ENCODE results near the gene LMTK3. TPM values are rescaled to one million over a fixed set of nuclear protein-coding genes. Genes with fewer than 3 reads are reported as not detected.

The LMTK3 gene
- total and polyA plus RNA-seq, 2 of the 13 experiments (the other 11 are each of a cell fraction or from before 2014, with no cell fraction given) = 0.18 to 0.29 TPM

- TF ChIP-seq ZFP91 (CRISPR knock-in tag; IDR thresholded peaks at IDR 0.05; ENCODE audit: borderline replicate concordance) (peak; percentile 92), SOX6 (IDR thresholded peaks at IDR 0.05) (no peak), SOX6 (CRISPR knock-in tag; IDR thresholded peaks at IDR 0.05) (peak; percentile 86), MBD4 (IDR thresholded peaks at IDR 0.05; ENCODE audit: borderline replicate concordance, low read length) (no peak), NBN (conservative IDR thresholded peaks at IDR 0.05) (no peak), MLXIP (CRISPR knock-in tag; IDR thresholded peaks at IDR 0.05; ENCODE audit: borderline replicate concordance) (no peak), CHD4 (IDR thresholded peaks at IDR 0.05; ENCODE audit: borderline replicate concordance, low read length) (peak; percentile 83), SKIL (CRISPR knock-in tag; IDR thresholded peaks at IDR 0.05; ENCODE audit: borderline replicate concordance) (peak; percentile 88), CEBPZ (IDR thresholded peaks at IDR 0.05; ENCODE audit: low read length) (no peak), ZNF362 (CRISPR knock-in tag; IDR thresholded peaks at IDR 0.05; ENCODE audit: borderline replicate concordance) (peak; percentile 83; the same call in 1 of the 2 replicates), FOXP1 (IDR thresholded peaks at IDR 0.05) (no peak), FOXP1 (CRISPR knock-in tag; IDR thresholded peaks at IDR 0.05) (peak; percentile 69), ZNF12 (CRISPR knock-in tag; IDR thresholded peaks at IDR 0.05) (no peak), ERF (CRISPR knock-in tag; IDR thresholded peaks at IDR 0.05) (peak; percentile 84), LCORL (IDR thresholded peaks at IDR 0.05) (no peak), LCORL (CRISPR knock-in tag; IDR thresholded peaks at IDR 0.05) (peak; percentile 91), ZNF629 (CRISPR knock-in tag; conservative IDR thresholded peaks at IDR 0.05) (peak; percentile 80), ZNF207 (IDR thresholded peaks at IDR 0.05; ENCODE audit: borderline replicate concordance) (no peak), ZNF570 (CRISPR knock-in tag; IDR thresholded peaks at IDR 0.05; ENCODE audit: borderline replicate concordance) (no peak), GATA4 (IDR thresholded peaks at IDR 0.05; ENCODE audit: borderline replicate concordance, low read depth) (no peak)
These were observed 46.5 kb upstream of the LMTK3 start (continued) for GRCh38 chr19:48558018-48558684.

Data from HepG2 (cell line).